Calu3 (cell line): ENCODE data around the gene CMTM2. TPM values are rescaled to one million over a fixed set of nuclear protein-coding genes. Genes with fewer than 3 reads are reported as not detected.

Experiments used
- BruUV-seq: library from RNA; stranded (reverse); fragments of 400-500 nt; replicated peaks from 2 replicates; lab custom pipeline; 2021; lab: Mats Ljungman, UMichigan
- CTCF ChIA-PET: fragments of 300-600 bp; sonication (Branson Sonifier 250); formaldehyde crosslinking; loops from one replicate; lab custom pipeline; 2022; ENCODE audit warnings: antibody characterized with exemption; lab: Charles Lee
- DNase-seq: peaks from one replicate; pipeline ENCODE4 v3.0.0; 2022
- H3K27ac Mint-ChIP-seq: one replicate; pipeline ENCODE4 v1.8.0; 2022; ENCODE audit warnings: mixed read lengths; ENCODE audit not compliant: unreplicated experiment
- H3K27me3 Mint-ChIP-seq: one replicate; pipeline ENCODE4 v1.8.0; 2022; ENCODE audit warnings: mixed read lengths; ENCODE audit not compliant: unreplicated experiment
- H3K36me3 Mint-ChIP-seq: one replicate; pipeline ENCODE4 v1.8.0; 2022; ENCODE audit warnings: mild to moderate bottlenecking, moderate library complexity, mixed read lengths; ENCODE audit not compliant: insufficient read depth, unreplicated experiment
- H3K4me1 Mint-ChIP-seq: one replicate; pipeline ENCODE4 v1.8.0; 2022; ENCODE audit warnings: mild to moderate bottlenecking, low read depth, mixed read lengths; ENCODE audit not compliant: unreplicated experiment
- H3K4me3 Mint-ChIP-seq: one replicate; pipeline ENCODE4 v1.8.0; 2022; ENCODE audit warnings: mild to moderate bottlenecking, low read depth, moderate library complexity, mixed read lengths; ENCODE audit not compliant: unreplicated experiment
- H3K9me3 Mint-ChIP-seq: one replicate; pipeline ENCODE4 v1.8.0; 2022; ENCODE audit warnings: low read depth, mixed read lengths; ENCODE audit not compliant: unreplicated experiment
- CTCF ChIP-seq: fragments of 200-600 bp; IDR thresholded peaks from one replicate; pipeline ENCODE4 v1.8.0; 2022; ENCODE audit warnings: antibody characterized with exemption; ENCODE audit not compliant: unreplicated experiment
- intact Hi-C: fragments of 100-400 bp; cut with micrococcal nuclease; formaldehyde crosslinking; loops from one replicate; pipeline ENCODE4 v1.10.0; 2022; ENCODE audit not compliant: unreplicated experiment
- total RNA-seq: library from RNA; stranded (reverse); gene quantifications from 2 replicates; pipeline ENCODE4 v1.2.3, GENCODE V29; 2022

Gene CMTM2
- total RNA-seq, 1 experiment from 2014 or later, result 0.92 TPM

GRCh38 chr16:66551788-66552285 lies 27.4 kb upstream of the CMTM2 start:
- BruUV-seq, result TSS peak; percentile 19
- CTCF ChIA-PET, result interaction anchor here (0.6 to 3.9 kb wide), 6 partner anchors 29 to 145 kb away, joined by 4 to 20 read pairs (median 6); no protein-coding TSS in a partner anchor
- peak overlapping the region; percentile 96 for H3K27ac Mint-ChIP-seq
- DNase-seq, result no peak
- H3K27me3 Mint-ChIP-seq, result no peaks in the 10 kb centered on the region
- peak overlapping the region; percentile 92 for H3K4me3 Mint-ChIP-seq
- no peaks in the 10 kb centered on the region for H3K9me3 Mint-ChIP-seq
- peaks cover 67% of the 10 kb centered on the region for H3K4me1 Mint-ChIP-seq
- peaks cover 87% of the 10 kb centered on the region for H3K36me3 Mint-ChIP-seq
- intact Hi-C loops, result loop anchor here (2.0 to 5.0 kb wide), 2 partner anchors 35 to 145 kb away; no protein-coding TSS in a partner anchor
- TF ChIP-seq CTCF, result no peak

- peak within 1 kb of the TSS; percentile 96 for H3K27ac Mint-ChIP-seq
- H3K4me3 Mint-ChIP-seq, result peak within 1 kb of the TSS; percentile 92
- no peak for TF ChIP-seq CTCF
- CTCF ChIA-PET, result interaction anchor here (0.6 to 3.9 kb wide), 6 partner anchors 30 to 587 kb away, joined by 3 to 20 read pairs (median 4); no protein-coding TSS in a partner anchor
- peak; percentile 95 for DNase-seq
- H3K36me3 Mint-ChIP-seq, result peaks cover 84% of the 10 kb centered on the region
- H3K4me1 Mint-ChIP-seq, result peaks cover 65% of the 10 kb centered on the region
- intact Hi-C loops, result loop anchor here (2.0 to 5.0 kb wide), 2 partner anchors 36 to 145 kb away; no protein-coding TSS in a partner anchor
- BruUV-seq, result TSS peak; percentile 65
- H3K27me3 Mint-ChIP-seq, result no peaks in the 10 kb centered on the region
- H3K9me3 Mint-ChIP-seq, result no peaks in the 10 kb centered on the region
These were observed 26.7 kb upstream of the CMTM2 start, which contains the start of gene CKLF for GRCh38 chr16:66552286-66553177. CKLF (plus strand) TSS chr16:66552576; CDS start chr16:66552716, 140 bp downstream.

- peak; percentile 30 for DNase-seq
- no peaks in the 10 kb centered on the region for H3K9me3 Mint-ChIP-seq
- peaks cover 82% of the 10 kb centered on the region for H3K36me3 Mint-ChIP-seq
- BruUV-seq, result no TSS peak
- CTCF ChIA-PET, result interaction anchor here (1.1 to 3.9 kb wide), 2 partner anchors 31 to 146 kb away, joined by 4 to 20 read pairs; no protein-coding TSS in a partner anchor
- H3K27ac Mint-ChIP-seq, result peak overlapping the region; percentile 96
- peaks cover 62% of the 10 kb centered on the region for H3K4me1 Mint-ChIP-seq
- intact Hi-C loops, result loop anchor here (2.0 to 5.0 kb wide), 2 partner anchors 36 to 146 kb away; no protein-coding TSS in a partner anchor
- peak overlapping the region; percentile 92 for H3K4me3 Mint-ChIP-seq
- H3K27me3 Mint-ChIP-seq, result no peaks in the 10 kb centered on the region
- no peak for TF ChIP-seq CTCF
These were observed 26.0 kb upstream of the CMTM2 start for GRCh38 chr16:66553223-66553622.

GRCh38 chr16:66554021-66554420 lies 25.2 kb upstream of the CMTM2 start:
- Mint-ChIP-seq H3K36me3 (peaks cover 83% of the 10 kb centered on the region), H3K27me3 (no peaks in the 10 kb centered on the region)
- BruUV-seq, result no TSS peak

More at GRCh38 chr16:66554021-66554420, 25.2 kb upstream of the CMTM2 start:
- DNase-seq, result no peak
- intact Hi-C loops, result loop anchor here (5.0 kb wide), 1 partner anchor 147 kb away; no protein-coding TSS in a partner anchor
- CTCF ChIA-PET, result interaction anchor here (1.0 to 3.9 kb wide), 3 partner anchors 31 to 147 kb away, joined by 4 to 20 read pairs (median 4); no protein-coding TSS in a partner anchor
- TF ChIP-seq CTCF, result no peak
- Mint-ChIP-seq H3K4me3 (peak overlapping the region; percentile 92), H3K4me1 (peaks cover 60% of the 10 kb centered on the region), H3K9me3 (no peaks in the 10 kb centered on the region), H3K27ac (peak overlapping the region; percentile 96)
